ENCODE measurements around the gene STXBP1. TPM values are rescaled to one million over a fixed set of nuclear protein-coding genes. Genes with fewer than 3 reads are reported as not detected.

Gene STXBP1
- total RNA-seq, 4 donors from 2014 or later, result 47.0 to 81.0 (median 66.4) TPM

- no peak for ATAC-seq (ENCODE audit: low FRiP score)
- TF ChIP-seq, protein P1, sequence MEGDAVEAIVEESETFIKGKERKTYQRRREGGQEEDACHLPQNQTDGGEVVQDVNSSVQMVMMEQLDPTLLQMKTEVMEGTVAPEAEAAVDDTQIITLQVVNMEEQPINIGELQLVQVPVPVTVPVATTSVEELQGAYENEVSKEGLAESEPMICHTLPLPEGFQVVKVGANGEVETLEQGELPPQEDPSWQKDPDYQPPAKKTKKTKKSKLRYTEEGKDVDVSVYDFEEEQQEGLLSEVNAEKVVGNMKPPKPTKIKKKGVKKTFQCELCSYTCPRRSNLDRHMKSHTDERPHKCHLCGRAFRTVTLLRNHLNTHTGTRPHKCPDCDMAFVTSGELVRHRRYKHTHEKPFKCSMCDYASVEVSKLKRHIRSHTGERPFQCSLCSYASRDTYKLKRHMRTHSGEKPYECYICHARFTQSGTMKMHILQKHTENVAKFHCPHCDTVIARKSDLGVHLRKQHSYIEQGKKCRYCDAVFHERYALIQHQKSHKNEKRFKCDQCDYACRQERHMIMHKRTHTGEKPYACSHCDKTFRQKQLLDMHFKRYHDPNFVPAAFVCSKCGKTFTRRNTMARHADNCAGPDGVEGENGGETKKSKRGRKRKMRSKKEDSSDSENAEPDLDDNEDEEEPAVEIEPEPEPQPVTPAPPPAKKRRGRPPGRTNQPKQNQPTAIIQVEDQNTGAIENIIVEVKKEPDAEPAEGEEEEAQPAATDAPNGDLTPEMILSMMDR (IDR thresholded peaks at IDR 0.05), result no peak
- DNase-seq (ENCODE audit: low spot score), result no peak
Measured at GRCh38 chr9:127644943-127645342, 32.9 kb downstream of the STXBP1 start.

GRCh38 chr9:127647451-127647850 lies 35.4 kb downstream of the STXBP1 start:
- TF ChIP-seq, protein P1 (IDR thresholded peaks at IDR 0.05), result no peak
- no peak for ATAC-seq (ENCODE audit: low FRiP score)
- no peak for DNase-seq (ENCODE audit: low spot score)

DNA sequence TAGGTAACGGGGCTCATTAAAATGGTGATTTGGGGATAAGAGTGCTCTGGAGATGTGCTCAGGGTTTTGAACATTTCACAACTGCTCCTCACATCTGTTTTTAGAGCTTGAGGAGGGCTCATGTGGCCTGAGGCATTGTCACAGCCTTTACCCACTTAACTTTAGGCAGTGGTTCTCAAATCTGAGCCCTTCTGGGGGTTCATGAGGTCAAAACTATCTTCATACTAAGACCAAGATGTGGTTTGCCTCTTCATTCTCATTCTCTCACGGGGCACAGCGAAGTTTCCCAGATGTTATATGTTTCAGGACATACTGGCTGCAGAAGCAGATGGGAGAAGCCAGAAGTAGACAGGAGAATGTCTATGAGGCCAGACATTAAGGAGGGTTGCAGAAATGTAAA lies 38.4 kb downstream of the STXBP1 start:
- TF ChIP-seq, protein P1 (IDR thresholded peaks at IDR 0.05), result no peak
- ATAC-seq (ENCODE audit: low FRiP score) (no peak), DNase-seq (ENCODE audit: low spot score) (no peak)

DNA sequence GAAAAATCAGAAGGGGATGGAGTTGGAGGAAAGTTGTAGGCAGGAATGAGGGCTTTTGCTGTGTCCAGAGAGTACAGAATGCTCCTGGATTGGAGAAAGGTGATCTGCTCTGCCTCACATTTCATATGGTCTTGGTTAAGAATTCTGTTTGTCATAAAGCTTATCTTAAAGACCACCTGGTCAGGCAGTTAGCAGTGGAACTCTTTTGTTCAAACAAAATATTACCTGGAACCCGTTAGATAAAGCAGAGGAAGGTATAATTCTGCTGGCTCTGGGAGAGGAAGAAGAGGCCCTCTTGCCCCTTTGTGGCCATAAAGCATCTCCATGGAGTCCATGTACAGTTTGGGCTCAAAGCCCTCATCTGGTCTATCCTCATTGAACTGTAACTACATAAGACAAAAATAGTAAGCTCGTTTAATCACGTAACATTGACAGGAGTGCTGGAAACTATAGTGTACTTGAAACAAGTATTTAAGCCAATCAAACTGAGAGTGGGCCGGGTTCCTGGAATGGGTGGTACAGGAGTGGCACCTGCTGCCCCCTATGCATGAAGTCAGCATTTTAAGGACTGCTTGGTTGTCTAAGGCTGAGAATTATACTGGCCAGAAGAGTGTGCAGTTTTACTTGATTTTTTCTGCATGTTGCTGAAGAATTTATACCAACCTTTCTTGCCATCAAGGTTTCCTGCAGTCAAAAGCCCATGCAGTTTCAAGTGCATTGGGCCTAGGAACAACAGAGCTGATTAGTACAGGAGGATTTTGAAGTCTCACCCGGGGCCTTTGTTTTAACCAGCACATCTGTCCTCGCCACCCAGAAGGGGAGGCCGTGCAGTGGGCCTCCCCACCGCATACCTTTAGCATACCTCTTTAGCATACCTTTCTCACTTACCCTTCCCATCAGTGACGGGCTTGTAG lies 39.9 kb downstream of the STXBP1 start:
- TF ChIP-seq, protein P1 (IDR thresholded peaks at IDR 0.05), result no peak
- ATAC-seq (ENCODE audit: low FRiP score) (no peak), DNase-seq (ENCODE audit: low spot score) (no peak)

DNA sequence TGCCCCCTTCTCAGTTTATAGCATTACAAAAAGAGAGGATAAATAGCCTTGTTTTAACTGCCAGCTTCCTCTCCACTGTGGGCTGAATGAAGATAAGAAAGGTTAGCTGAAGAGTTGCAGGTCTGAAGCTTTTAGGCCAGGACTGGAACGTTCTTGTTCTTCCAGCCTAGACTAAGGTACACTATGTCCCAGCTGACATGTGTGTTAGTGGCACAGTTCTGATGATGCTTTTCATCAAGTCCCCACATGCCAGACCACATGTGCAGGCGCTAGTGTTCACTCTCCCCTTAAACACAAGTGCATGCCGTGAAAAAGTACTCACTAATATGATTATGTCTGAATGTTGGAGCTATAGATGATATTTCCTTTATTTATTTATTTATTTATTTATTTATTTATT lies 40.7 kb downstream of the STXBP1 start:
- DNase-seq (ENCODE audit: low spot score) (no peak), ATAC-seq (ENCODE audit: low FRiP score) (no peak)
- TF ChIP-seq, protein P1 (IDR thresholded peaks at IDR 0.05), result no peak

GRCh38 chr9:127654619-127655018 lies 42.5 kb downstream of the STXBP1 start:
- DNase-seq (ENCODE audit: low spot score), result no peak
- TF ChIP-seq, protein P1 (IDR thresholded peaks at IDR 0.05), result no peak
- no peak for ATAC-seq (ENCODE audit: low FRiP score)

DNA sequence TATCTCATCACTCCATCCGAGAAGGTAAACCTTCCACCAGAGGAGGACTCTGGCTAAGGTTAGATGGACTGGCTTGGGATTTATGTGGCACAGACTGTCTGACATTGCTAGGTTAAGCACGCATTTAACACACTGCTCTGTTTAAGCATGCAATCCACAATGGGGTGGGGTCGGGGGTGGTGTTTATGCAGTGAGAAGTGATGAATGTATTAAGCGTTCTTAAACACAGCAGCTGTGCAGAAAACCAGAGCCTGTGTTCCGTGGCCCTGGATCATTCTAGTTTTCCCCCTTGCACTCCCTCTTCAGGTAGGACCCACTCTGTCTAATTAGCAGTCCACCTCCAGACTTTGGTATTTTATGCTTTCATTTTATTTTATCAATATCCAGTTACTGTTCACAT lies 46.4 kb downstream of the STXBP1 start:
- TF ChIP-seq, protein P1 (IDR thresholded peaks at IDR 0.05), result no peak
- ATAC-seq (ENCODE audit: low FRiP score) (no peak), DNase-seq (ENCODE audit: low spot score) (no peak)

Data from omental fat pad (tissue), 4 donors.